Prostate gland (tissue), 2 donors: ENCODE measurements around the gene USP26. TPM values are rescaled to one million over a fixed set of nuclear protein-coding genes. Genes with fewer than 3 reads are reported as not detected.
"Not testable (repeated sequence)": the region's sequence is repeated elsewhere in the genome, so short reads cannot be mapped to it uniquely, and the experiment has no call there.

ENCODE experiments used
- DNase-seq: peaks from one replicate; pipeline ENCODE4 v3.0.0-alpha.2; 2019; ENCODE audit warnings: low spot score
- H3K27ac ChIP-seq, 2 donors: fragments of 200-600 bp; sonication (generic); 2 replicates each; pipeline ENCODE4 v1.5.1; 2017 to 2019
- H3K27me3 ChIP-seq: fragments of 200-600 bp; sonication (generic); replicated peaks from 2 replicates; pipeline ENCODE4 v1.5.1; 2019; ENCODE audit not compliant: insufficient read depth
- H3K36me3 ChIP-seq, 2 donors: fragments of 200-600 bp; sonication (generic); 1 replicate in 1 of 2; 2 replicates in 1 of 2; pipeline versions ENCODE4 v1.5.1 to v1.8.1; 2017 to 2019
- H3K4me1 ChIP-seq: fragments of 200-600 bp; sonication (generic); replicated peaks from 2 replicates; pipeline ENCODE4 v1.5.1; 2019
- H3K4me3 ChIP-seq, 2 donors: fragments of 200-600 bp; sonication (generic); 2 replicates each; pipeline ENCODE4 v1.5.1; 2017 to 2019
- H3K9me3 ChIP-seq: fragments of 200-600 bp; sonication (generic); 2 replicates; pipeline ENCODE4 v1.5.1; 2017
- POLR2A ChIP-seq: fragments of 450-650 bp; IDR thresholded peaks from one replicate; pipeline ENCODE4 v1.6.1; 2016; ENCODE audit warnings: antibody characterized with exemption, mild to moderate bottlenecking
- POLR2AphosphoS5 ChIP-seq: sonication (generic); formaldehyde crosslinking; IDR thresholded peaks from one replicate; pipeline ENCODE4 v1.6.1; 2017; ENCODE audit warnings: antibody characterized with exemption
- WGBS: methylation state at CpG from one replicate; pipeline ENCODE4 v1.1.5; 2018; 5-methylcytosine and 5-hydroxymethylcytosine counted together
- intact Hi-C: fragments of 100-400 bp; cut with DNase I; formaldehyde crosslinking; loops from one replicate; pipeline ENCODE4 v1.14.2; 2022
- total RNA-seq, 2 donors: library from RNA; depleted of rRNA; stranded (reverse); fragments of >200 nt; gene quantifications; one replicate each; pipeline ENCODE4 v1.1.0, GENCODE V29; 2016
- TF ChIP-seq, protein P1 (sequence below), 4 experiments: fragments of 200-600 bp in 2 of 4; fragments of 450-650 bp in 2 of 4; sonication (generic) in 2 of 4; IDR thresholded peaks; 1 replicate in 3 of 4; 2 replicates in 1 of 4; pipeline ENCODE4 v1.5.1; 2016 to 2019; ENCODE audit warnings: antibody characterized with exemption in 4 of 4, mild to moderate bottlenecking in 2 of 4, moderate library complexity in 2 of 4

Gene USP26
- total RNA-seq, 2 donors from 2014 or later: 4.5 TPM; not detected in 1

DNA sequence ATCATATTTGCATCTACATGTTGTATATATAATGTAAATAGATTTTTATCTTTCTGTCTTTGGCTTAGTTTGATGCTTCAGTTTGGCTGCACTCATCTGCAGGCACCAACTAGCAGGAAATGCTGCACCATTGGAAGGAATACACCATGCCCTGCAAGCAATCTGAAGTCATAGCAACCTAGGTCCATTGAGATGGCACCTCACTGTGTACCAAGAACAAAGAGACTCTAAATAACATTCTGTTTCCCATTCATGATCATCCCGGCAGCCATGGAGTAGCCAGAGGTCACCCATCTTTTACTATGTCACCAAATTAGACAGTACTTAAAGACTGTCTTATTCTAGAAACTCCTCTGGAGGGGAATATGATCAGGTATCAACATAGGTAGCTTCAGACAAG is 97.7 kb downstream of the USP26 start:
- no peak for TF ChIP-seq POLR2A
- TF ChIP-seq, protein P1, sequence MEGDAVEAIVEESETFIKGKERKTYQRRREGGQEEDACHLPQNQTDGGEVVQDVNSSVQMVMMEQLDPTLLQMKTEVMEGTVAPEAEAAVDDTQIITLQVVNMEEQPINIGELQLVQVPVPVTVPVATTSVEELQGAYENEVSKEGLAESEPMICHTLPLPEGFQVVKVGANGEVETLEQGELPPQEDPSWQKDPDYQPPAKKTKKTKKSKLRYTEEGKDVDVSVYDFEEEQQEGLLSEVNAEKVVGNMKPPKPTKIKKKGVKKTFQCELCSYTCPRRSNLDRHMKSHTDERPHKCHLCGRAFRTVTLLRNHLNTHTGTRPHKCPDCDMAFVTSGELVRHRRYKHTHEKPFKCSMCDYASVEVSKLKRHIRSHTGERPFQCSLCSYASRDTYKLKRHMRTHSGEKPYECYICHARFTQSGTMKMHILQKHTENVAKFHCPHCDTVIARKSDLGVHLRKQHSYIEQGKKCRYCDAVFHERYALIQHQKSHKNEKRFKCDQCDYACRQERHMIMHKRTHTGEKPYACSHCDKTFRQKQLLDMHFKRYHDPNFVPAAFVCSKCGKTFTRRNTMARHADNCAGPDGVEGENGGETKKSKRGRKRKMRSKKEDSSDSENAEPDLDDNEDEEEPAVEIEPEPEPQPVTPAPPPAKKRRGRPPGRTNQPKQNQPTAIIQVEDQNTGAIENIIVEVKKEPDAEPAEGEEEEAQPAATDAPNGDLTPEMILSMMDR (IDR thresholded peaks at IDR 0.05): no peak
- TF ChIP-seq POLR2AphosphoS5: no peak
- WGBS: 14% methylated on average over 1 of the region's 1 CpG
- no peaks in the 10 kb centered on the region for H3K9me3 ChIP-seq
- no peaks in the 10 kb centered on the region for H3K36me3 ChIP-seq
- H3K4me3 ChIP-seq: no peak overlapping the region
- no peaks in the 10 kb centered on the region for H3K4me1 ChIP-seq
- DNase-seq: no peak
- H3K27me3 ChIP-seq: no peaks in the 10 kb centered on the region
- no peak overlapping the region for H3K27ac ChIP-seq
- intact Hi-C loops: no loop called here

DNA sequence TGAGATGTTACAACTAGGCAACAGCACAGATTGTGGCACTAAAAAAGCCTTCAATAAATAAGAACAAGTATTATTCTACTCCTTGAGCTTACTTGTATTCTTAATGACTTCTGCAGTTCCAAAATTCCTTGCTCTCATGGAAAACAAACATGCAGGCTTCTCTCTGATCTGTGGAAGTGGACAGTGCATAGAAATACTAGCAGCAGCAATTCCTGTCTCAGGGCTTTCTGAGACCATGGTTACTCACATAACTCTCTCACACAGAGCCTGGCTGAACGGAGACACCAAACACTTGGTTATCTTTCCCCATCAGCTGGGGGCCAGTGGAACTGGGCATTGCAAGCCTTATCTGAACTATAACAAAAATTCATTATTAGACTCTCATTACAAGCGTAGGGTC is 106.1 kb downstream of the USP26 start:
- no peak overlapping the region for H3K27ac ChIP-seq
- H3K9me3 ChIP-seq: no peaks in the 10 kb centered on the region
- DNase-seq: no peak
- H3K4me1 ChIP-seq: no peaks in the 10 kb centered on the region
- TF ChIP-seq POLR2AphosphoS5 (no peak), POLR2A (no peak)
- TF ChIP-seq, protein P1 (IDR thresholded peaks at IDR 0.05): no peak
- no peaks in the 10 kb centered on the region for H3K36me3 ChIP-seq
- H3K4me3 ChIP-seq: no peak overlapping the region
- no peaks in the 10 kb centered on the region for H3K27me3 ChIP-seq
- intact Hi-C loops: no loop called here
- 95% methylated on average over 2 of the region's 2 CpGs for WGBS

DNA sequence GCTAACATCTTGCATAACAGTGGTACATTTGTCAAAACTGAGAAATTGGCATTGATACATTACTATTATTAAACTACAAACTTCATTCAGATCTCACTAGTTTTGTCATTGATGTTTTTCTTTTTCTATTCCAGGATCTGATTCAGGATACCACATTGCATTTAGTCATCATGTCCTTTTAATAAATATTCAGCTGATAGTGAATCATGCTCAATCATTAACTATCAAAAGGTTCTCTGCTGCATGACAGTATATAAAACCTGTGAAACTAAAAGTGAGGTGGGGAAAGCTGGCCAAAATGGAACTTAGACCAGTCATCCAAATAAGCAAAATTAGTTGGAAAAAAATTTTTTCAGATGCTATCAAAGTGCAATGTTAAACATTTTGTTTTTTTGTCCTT is 110.4 kb downstream of the USP26 start:
- no peak overlapping the region for H3K4me3 ChIP-seq
- no peaks in the 10 kb centered on the region for H3K4me1 ChIP-seq
- H3K9me3 ChIP-seq: no peaks in the 10 kb centered on the region
- H3K36me3 ChIP-seq: no peaks in the 10 kb centered on the region
- no peak overlapping the region for H3K27ac ChIP-seq
- intact Hi-C loops: no loop called here
- DNase-seq: no peak
- no peaks in the 10 kb centered on the region for H3K27me3 ChIP-seq
- TF ChIP-seq, protein P1 (IDR thresholded peaks at IDR 0.05): no peak
- TF ChIP-seq POLR2AphosphoS5: no peak

DNA sequence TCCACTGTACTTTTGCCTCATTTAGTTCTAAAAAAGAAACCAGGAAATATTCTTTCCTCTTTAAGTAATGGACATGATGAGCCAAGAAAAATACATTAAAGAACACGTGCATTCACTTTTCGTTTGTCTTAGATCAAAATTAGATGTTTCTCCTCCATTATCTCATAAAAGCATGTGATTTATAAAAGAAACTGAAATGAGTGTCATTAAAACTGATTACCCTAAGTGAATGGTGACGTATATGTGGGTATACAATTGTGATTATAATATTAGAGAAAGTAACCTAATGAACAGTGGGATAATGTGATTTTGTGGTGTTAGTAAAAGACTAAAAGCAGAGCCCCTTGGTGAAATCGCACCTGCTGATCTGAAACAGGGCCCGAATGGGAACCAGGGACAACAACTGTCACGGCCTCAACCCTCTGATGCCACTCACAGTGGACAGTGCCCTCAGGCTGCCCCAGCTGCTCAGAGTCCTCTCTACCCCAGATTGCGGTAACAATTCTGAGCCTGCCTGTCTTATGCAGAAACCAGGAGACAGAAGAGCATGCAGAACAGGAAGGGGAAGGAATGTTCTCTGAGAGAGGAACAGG is 112.8 kb downstream of the USP26 start:
- Histone ChIP-seq H3K36me3 (no peaks in the 10 kb centered on the region), H3K4me3 (no peak overlapping the region), H3K4me1 (no peaks in the 10 kb centered on the region), H3K27me3 (no peaks in the 10 kb centered on the region), H3K9me3 (no peaks in the 10 kb centered on the region), H3K27ac (no peak overlapping the region)
- TF ChIP-seq, protein P1 (IDR thresholded peaks at IDR 0.05): no peak
- TF ChIP-seq POLR2AphosphoS5 (no peak), POLR2A (no peak)
- DNase-seq: no peak
- intact Hi-C loops: no loop called here
- 62% methylated on average over 7 of the region's 7 CpGs for WGBS

DNA sequence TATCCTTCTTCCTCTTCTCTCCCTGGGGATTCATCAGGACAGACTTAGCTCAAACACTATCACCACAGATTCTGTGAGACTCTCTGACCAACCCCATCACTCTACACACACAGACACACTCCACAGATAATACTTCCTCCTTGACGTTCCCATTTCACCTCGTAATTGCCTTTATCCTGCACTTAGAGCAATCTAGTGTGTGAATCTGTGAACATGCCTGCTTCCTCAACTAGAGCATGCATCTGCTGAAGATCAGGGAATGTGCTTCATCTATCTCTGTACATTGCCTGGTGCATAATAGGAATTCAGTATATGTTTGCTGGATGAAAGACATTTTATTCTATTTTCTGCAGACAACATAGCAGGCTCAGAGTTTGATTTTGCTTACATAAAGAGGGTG is 113.4 kb downstream of the USP26 start:
- Histone ChIP-seq H3K4me1 (no peaks in the 10 kb centered on the region), H3K9me3 (no peaks in the 10 kb centered on the region), H3K36me3 (no peaks in the 10 kb centered on the region), H3K27me3 (no peaks in the 10 kb centered on the region), H3K27ac (no peak overlapping the region), H3K4me3 (no peak overlapping the region)
- intact Hi-C loops: no loop called here
- TF ChIP-seq POLR2A: no peak
- no peak for TF ChIP-seq POLR2AphosphoS5
- TF ChIP-seq, protein P1 (IDR thresholded peaks at IDR 0.05): no peak
- 38% methylated on average over 2 of the region's 2 CpGs for WGBS
- no peak for DNase-seq

DNA sequence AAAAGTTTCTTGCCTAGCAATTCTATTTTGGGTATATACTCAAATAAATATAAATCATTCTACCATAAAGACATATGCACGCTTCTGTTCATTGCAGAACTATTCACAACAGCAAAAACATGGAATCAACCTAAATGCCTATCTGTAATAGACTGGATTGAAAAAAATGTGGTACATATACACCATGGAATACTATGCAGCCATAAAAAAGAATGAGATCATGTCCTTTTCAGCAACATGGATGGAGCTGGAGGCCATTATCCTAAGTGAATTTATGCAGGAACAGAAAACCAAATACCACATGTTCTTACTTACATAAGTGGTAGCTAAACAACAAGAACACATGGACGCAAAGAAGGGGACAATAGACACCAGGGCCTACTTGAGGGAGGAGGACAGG is 116.9 kb downstream of the USP26 start:
- intact Hi-C loops: not testable (repeated sequence)

More for the DNA sequence above, 116.9 kb downstream of the USP26 start:
- not testable (repeated sequence) for DNase-seq, H3K9me3 ChIP-seq, H3K4me3 ChIP-seq, H3K36me3 ChIP-seq, H3K27me3 ChIP-seq, H3K4me1 ChIP-seq, H3K27ac ChIP-seq
- WGBS: 93% methylated on average over 2 of the region's 2 CpGs
